Peyer's patch (tissue), 4 donors: ENCODE data around the gene STK32C. TPM values are rescaled to one million over a fixed set of nuclear protein-coding genes. Genes with fewer than 3 reads are reported as not detected.

Experiments used
- total RNA-seq, 4 donors: library from RNA; depleted of rRNA; stranded (reverse); fragments of >200 nt; gene quantifications; one replicate each; pipeline ENCODE4 v1.1.0, GENCODE V29; 2016

The STK32C gene
- total RNA-seq, 4 donors from 2014 or later: 0.35 to 23.9 (median 4.4) TPM

Other genes with a start within 250 kb of the STK32C start
- gene JAKMIP3, start 242.0 kb downstream of the STK32C start, total RNA-seq: 1 to 10 TPM in 1 of 4 donors, under 1 TPM in 3; 0.18 to 2.5 (median 0.23) TPM
- gene DPYSL4, start 121.0 kb downstream of the STK32C start, total RNA-seq: under 1 TPM in 1 of 4 donors, not detected in 3; 0.27 TPM
- gene LRRC27, start 24.2 kb upstream of the STK32C start, total RNA-seq: 10 to 100 TPM in 3 of 4 donors, 1 to 10 TPM in 1; 5.1 to 22.3 (median 18.5) TPM
- gene PWWP2B, start 89.2 kb upstream of the STK32C start, total RNA-seq: 10 to 100 TPM; 11.4 to 19.2 (median 15.1) TPM
- gene INPP5A, start 229.8 kb upstream of the STK32C start, total RNA-seq: 10 to 100 TPM; 33.8 to 76.4 (median 38.1) TPM